SU-DHL-6 (cell line): ENCODE data around the gene COL26A1.

ENCODE experiments used
- CTCF ChIP-seq: fragments of 200-600 bp; sonication (generic); IDR thresholded peaks from one replicate; pipeline ENCODE4 v1.5.1; 2017; ENCODE audit warnings: antibody characterized with exemption, mild to moderate bottlenecking, low read length, moderate library complexity; ENCODE audit not compliant: insufficient read depth, poor library complexity, severe bottlenecking
- EZH2phosphoT487 ChIP-seq: fragments of 200-600 bp; sonication (generic), shearing (Covaris generic); conservative IDR thresholded peaks from 2 replicates; pipeline ENCODE4 v1.6.1; 2018; ENCODE audit warnings: mild to moderate bottlenecking, antibody characterized with exemption, low read length, moderate library complexity, mixed read lengths

GRCh38 chr7:101510297-101510696, 147.6 kb downstream of the COL26A1 start:
- TF ChIP-seq CTCF, result no peak
- TF ChIP-seq EZH2phosphoT487, result no peak
